GF-D8 (cell line): Measurements from ENCODE around the gene VIT.

Experiments
- DNase-seq: peaks from one replicate; lab custom pipeline; 2025; lab: John Stamatoyannopoulos, UW

Gene VIT

GRCh38 chr2:36861896-36862295 is 165.4 kb downstream of the VIT start:
- no peak for DNase-seq
